Measurements from ENCODE around the gene RFC2. TPM values are rescaled to one million over a fixed set of nuclear protein-coding genes. Genes with fewer than 3 reads are reported as not detected.

RFC2 gene
- polyA plus RNA-seq, 1 experiment, result 11.3 TPM

DNA sequence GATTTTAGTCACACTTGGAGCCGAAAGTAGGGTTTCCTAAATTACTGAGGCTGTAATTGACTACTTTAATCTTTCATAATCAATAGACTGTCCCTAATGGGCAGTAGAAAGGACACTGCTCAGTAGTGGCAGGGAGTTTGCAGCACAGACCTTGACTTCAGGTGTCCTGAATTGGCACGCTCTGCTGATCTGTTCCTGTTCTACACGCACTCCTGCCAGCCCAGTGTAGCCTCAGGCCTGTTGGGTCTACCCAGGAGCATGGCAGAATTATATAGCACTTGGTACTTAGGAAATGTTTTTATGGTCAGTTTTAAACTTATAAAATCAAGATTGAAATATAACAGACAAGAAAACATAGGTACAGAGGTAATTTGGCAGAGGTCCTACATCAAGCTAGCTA, 71.1 kb downstream of the RFC2 start:
- Histone ChIP-seq H3K9me3 (ENCODE audit: control insufficient read depth, insufficient read depth, low read length) (no peaks in the 10 kb centered on the region), H3K4me3 (ENCODE audit: low read depth, low read length) (no peak overlapping the region), H3K27me3 (ENCODE audit: control insufficient read depth, insufficient read depth, low read length) (no peaks in the 10 kb centered on the region), H3K27ac (ENCODE audit: low read depth, low read length) (no peak overlapping the region)
- TF ChIP-seq, protein P1, sequence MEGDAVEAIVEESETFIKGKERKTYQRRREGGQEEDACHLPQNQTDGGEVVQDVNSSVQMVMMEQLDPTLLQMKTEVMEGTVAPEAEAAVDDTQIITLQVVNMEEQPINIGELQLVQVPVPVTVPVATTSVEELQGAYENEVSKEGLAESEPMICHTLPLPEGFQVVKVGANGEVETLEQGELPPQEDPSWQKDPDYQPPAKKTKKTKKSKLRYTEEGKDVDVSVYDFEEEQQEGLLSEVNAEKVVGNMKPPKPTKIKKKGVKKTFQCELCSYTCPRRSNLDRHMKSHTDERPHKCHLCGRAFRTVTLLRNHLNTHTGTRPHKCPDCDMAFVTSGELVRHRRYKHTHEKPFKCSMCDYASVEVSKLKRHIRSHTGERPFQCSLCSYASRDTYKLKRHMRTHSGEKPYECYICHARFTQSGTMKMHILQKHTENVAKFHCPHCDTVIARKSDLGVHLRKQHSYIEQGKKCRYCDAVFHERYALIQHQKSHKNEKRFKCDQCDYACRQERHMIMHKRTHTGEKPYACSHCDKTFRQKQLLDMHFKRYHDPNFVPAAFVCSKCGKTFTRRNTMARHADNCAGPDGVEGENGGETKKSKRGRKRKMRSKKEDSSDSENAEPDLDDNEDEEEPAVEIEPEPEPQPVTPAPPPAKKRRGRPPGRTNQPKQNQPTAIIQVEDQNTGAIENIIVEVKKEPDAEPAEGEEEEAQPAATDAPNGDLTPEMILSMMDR (IDR thresholded peaks at IDR 0.05; ENCODE audit: low read depth, low read length), result no peak
- DNase-seq (ENCODE audit: low read depth, low spot score), result no peak
- ChIA-PET CTCF (interaction anchor here (1.2 to 2.6 kb wide), 3 partner anchors 11 to 218 kb away, joined by 3 to 9 read pairs (median 5); no protein-coding TSS in a partner anchor), POLR2A (interaction anchor here (0.6 to 1.4 kb wide), 2 partner anchors 9 to 27 kb away, joined by 4 to 6 read pairs; partner anchors contain the start of genes EIF4H and LAT2)

DNA sequence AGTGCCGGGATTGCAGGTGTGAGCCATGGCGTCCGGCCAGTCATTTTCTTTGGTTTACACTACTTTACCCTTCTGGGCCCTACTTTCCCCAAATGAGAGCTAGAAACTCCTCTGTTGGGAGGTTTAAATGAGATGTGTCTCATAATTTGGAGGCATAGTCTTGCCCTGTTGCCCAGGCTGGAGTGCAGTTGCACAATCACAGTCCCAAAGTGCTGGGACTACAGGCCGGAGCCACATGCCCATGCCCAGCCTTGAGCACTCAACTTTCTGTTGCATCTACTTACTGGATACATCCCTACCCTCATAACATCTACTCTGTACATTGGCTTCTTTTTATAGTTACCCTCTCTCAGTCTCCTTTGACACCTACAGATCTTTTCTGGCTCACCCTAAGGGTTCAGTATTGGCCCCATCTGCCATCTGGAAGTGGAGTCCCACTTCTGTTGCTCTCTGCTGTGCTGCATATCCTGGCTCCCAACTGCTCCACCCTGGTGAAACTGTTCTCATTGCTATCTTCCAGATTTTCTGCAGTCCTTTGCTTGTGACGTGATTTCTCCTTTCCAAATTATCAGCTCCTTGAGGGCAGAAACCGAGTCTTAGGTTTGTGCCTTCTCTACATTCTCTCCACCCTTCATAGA, 71.6 kb downstream of the RFC2 start:
- DNase-seq (ENCODE audit: low read depth, low spot score), result no peak
- no peaks in the 10 kb centered on the region for H3K9me3 ChIP-seq (ENCODE audit: control insufficient read depth, insufficient read depth, low read length)
- H3K4me3 ChIP-seq (ENCODE audit: low read depth, low read length), result no peak overlapping the region
- H3K27ac ChIP-seq (ENCODE audit: low read depth, low read length), result peak overlapping the region; percentile 49
- TF ChIP-seq, protein P1 (IDR thresholded peaks at IDR 0.05; ENCODE audit: low read depth, low read length), result no peak
- H3K27me3 ChIP-seq (ENCODE audit: control insufficient read depth, insufficient read depth, low read length), result no peaks in the 10 kb centered on the region
- ChIA-PET CTCF (interaction anchor here (0.7 to 1.3 kb wide), 3 partner anchors 11 to 219 kb away, joined by 3 to 5 read pairs (median 3); no protein-coding TSS in a partner anchor), POLR2A (interaction anchor here (1.4 kb wide), 1 partner anchor 8 kb away, joined by 6 read pairs; the partner anchor contains the start of gene EIF4H)

DNA sequence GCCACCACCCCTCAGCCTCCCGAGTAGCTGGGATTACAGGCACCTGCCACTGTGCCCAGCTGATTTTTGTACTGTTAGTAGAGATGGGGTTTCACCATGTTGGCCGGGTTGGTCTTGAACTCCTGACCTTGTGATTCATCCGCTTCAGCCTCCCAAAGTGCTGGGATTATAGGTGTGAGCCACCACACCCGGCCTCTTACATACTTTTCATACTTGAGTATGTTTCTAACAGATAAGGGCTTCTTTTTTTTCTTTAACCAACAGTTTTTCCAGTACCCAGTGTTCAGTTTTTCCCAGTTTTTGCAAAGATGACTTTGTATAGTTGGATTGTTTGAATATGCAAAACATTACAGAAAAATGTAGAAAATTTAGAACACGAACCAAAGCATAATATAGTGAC, 72.4 kb downstream of the RFC2 start:
- TF ChIP-seq, protein P1 (IDR thresholded peaks at IDR 0.05; ENCODE audit: low read depth, low read length), result no peak
- no peak overlapping the region for H3K27ac ChIP-seq (ENCODE audit: low read depth, low read length)
- no peaks in the 10 kb centered on the region for H3K9me3 ChIP-seq (ENCODE audit: control insufficient read depth, insufficient read depth, low read length)
- no peak overlapping the region for H3K4me3 ChIP-seq (ENCODE audit: low read depth, low read length)
- POLR2A ChIA-PET, result no interaction called here
- DNase-seq (ENCODE audit: low read depth, low spot score), result no peak
- no peaks in the 10 kb centered on the region for H3K27me3 ChIP-seq (ENCODE audit: control insufficient read depth, insufficient read depth, low read length)
- CTCF ChIA-PET, result interaction anchor here (1.4 kb wide), 1 partner anchor 8 kb away, joined by 3 read pairs; no protein-coding TSS in a partner anchor

Small RNAs within 50 kb of the gene (small RNA-seq; reads per million reads assigned to genes)
- gene MIR590 (ENCODE audit: insufficient read length, low read depth), result 1,923 reads per million, percentile 97 among the genes with 10 or more reads in this experiment

Other genes with a start within 250 kb of the RFC2 start
- 2.1 and 2.8 TPM in 2 replicates for gene ELN, start 226.2 kb downstream of the RFC2 start, polyA plus RNA-seq (2011; rRNA removed)
- 33.0 and 52.8 TPM in 2 replicates for gene LIMK1, start 170.6 kb downstream of the RFC2 start, polyA plus RNA-seq (2011; rRNA removed)
- 378 and 404 TPM in 2 replicates for gene EIF4H, start 80.0 kb downstream of the RFC2 start, polyA plus RNA-seq (2011; rRNA removed)
- gene LAT2, start 44.4 kb downstream of the RFC2 start, polyA plus RNA-seq (2011; rRNA removed), result 0.22 and 0.26 TPM in 2 replicates
- 7.2 and 11.9 TPM in 2 replicates for gene CLIP2, start 35.0 kb upstream of the RFC2 start, polyA plus RNA-seq (2011; rRNA removed)
- 23.5 and 27.3 TPM in 2 replicates for gene GTF2IRD1, start 199.5 kb upstream of the RFC2 start, polyA plus RNA-seq (2011; rRNA removed)